GM19452 (cell line): ENCODE results near the gene MORC2.

Experiments used
- ATAC-seq: cut with Tn5 transposase; IDR thresholded peaks from one replicate; pipeline ENCODE4 v1.9.1; 2021; ENCODE audit not compliant: unreplicated experiment

MORC2 gene

GRCh38 chr22:30949934-30950660 is 18.5 kb downstream of the MORC2 start:
- no peak for ATAC-seq

- no peak for ATAC-seq
Measured at GRCh38 chr22:30948930-30949342, 19.6 kb downstream of the MORC2 start.

- no peak for ATAC-seq
Measured at GRCh38 chr22:30947816-30948454, 20.6 kb downstream of the MORC2 start.

- ATAC-seq = no peak
Measured at GRCh38 chr22:30947173-30947815, 21.3 kb downstream of the MORC2 start.

- ATAC-seq = no peak
Measured at GRCh38 chr22:30946354-30946753, 22.2 kb downstream of the MORC2 start.

- ATAC-seq = no peak
Measured at GRCh38 chr22:30945653-30946052, 22.9 kb downstream of the MORC2 start.

- ATAC-seq = no peak
Measured at GRCh38 chr22:30944986-30945385, 23.6 kb downstream of the MORC2 start.

- no peak for ATAC-seq
Measured at GRCh38 chr22:30943368-30943767, 25.2 kb downstream of the MORC2 start.

GRCh38 chr22:30941363-30941740 is 27.2 kb downstream of the MORC2 start:
- no peak for ATAC-seq

GRCh38 chr22:30940685-30941362 is 27.8 kb downstream of the MORC2 start:
- ATAC-seq = no peak

- no peak for ATAC-seq
Measured at GRCh38 chr22:30934053-30934452, 34.5 kb downstream of the MORC2 start.

- ATAC-seq = no peak
Measured at GRCh38 chr22:30933457-30933856, 35.1 kb downstream of the MORC2 start.

- no peak for ATAC-seq
Measured at GRCh38 chr22:30932661-30933060, 35.9 kb downstream of the MORC2 start.

- no peak for ATAC-seq
Measured at GRCh38 chr22:30931541-30932300, 36.9 kb downstream of the MORC2 start.

GRCh38 chr22:30930228-30930627 is 38.3 kb downstream of the MORC2 start:
- ATAC-seq = no peak

- no peak for ATAC-seq
Measured at GRCh38 chr22:30928401-30928800, 40.2 kb downstream of the MORC2 start.

- ATAC-seq = no peak
Measured at GRCh38 chr22:30927806-30928205, 40.8 kb downstream of the MORC2 start.

- ATAC-seq = no peak
Measured at GRCh38 chr22:30926706-30927105, 41.9 kb downstream of the MORC2 start.

- ATAC-seq = no peak
Measured at GRCh38 chr22:30925667-30926066, 42.9 kb downstream of the MORC2 start.

- ATAC-seq = no peak
Measured at GRCh38 chr22:30923168-30923900, 45.2 kb downstream of the MORC2 start.
